GM19324 (cell line): ENCODE measurements around the gene SARM1.
A peak's percentile ranks its signal among the peaks of the same experiment; 100 is the strongest.

ENCODE experiments used
- ATAC-seq: cut with Tn5 transposase; IDR thresholded peaks from one replicate; pipeline ENCODE4 v1.9.1; 2021; ENCODE audit warnings: mild to moderate bottlenecking, moderate library complexity; ENCODE audit not compliant: unreplicated experiment, low FRiP score

SARM1 gene

DNA sequence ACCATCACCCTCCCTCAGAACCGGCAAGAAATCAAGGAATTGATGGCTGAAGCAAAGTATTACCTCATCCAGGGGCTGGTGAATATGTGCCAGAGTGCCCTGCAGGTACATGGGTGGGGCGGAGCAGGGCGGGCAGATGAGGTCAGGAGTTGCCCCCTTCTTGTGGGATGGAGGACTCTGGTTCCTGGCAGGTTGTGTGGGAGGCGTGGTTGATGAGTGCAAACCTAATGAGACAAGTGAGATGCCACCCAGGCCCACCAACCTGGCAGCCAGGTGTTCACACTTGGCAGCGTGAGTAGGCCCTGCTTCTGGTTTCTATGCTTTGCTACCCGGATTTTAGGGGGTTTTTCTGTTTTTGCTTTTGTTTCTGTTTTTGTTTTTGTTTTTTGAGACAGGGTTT lies 31.1 kb upstream of the SARM1 start:
- no peak for ATAC-seq

DNA sequence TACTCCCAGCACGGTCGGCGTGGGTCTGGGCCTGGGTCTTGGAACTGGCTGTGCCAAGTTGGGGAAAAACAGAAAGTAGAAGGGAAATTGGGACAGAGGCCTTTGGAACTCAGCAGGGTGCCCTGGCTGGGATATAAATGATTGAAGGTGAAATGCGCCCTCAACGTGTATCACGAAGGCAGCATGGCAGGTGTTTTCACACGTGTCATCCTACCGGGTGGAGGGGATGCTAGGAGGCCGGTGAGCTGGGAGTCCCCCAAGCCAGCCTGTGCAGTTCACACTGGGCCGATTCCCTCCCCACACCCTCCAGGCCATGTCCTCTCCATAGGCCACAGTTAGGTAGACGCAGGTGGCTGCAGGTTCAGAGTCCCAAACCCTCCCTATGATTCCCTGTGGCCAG lies 30.0 kb upstream of the SARM1 start:
- no peak for ATAC-seq

DNA sequence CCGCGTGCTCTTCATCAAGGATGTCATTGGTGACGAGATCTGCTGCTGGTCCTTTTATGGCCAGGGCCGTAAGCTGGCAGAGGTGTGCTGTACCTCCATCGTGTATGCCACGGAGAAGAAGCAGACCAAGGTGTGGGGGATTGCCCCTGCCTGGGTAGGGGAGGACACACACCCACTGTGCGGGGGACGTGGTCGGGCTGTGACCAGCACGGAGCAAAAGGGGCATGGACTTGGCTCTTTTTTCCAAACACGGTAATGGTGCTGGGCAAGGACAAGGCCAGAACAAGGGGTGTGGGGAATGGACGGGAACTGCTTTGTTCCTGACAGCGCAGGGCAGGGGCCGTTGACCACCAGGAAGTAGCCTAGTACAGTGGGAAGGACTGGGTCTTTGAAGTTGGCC lies 29.2 kb upstream of the SARM1 start:
- no peak for ATAC-seq

DNA sequence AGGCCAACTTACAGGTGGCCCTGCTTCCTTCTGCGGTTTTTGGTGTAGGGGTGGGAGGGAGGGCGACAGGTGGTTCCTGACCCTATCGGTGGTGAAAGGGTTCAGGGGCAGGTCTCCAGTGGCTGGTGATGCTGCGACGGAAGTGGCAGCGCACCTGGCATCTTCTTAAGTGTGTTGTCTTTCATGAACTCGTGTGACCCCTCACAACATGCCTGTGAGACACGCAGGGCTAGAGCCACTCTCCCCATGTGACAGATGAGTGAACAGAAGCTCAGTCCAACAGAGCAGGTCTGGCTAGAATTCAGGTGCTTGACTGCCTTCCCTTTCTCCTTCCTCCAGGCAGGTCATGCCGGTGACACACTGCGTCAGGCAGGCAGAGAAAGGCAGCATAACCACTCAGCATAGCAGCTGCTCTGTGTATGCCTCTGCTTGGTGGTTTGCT lies 28.0 kb upstream of the SARM1 start:
- no peak for ATAC-seq

DNA sequence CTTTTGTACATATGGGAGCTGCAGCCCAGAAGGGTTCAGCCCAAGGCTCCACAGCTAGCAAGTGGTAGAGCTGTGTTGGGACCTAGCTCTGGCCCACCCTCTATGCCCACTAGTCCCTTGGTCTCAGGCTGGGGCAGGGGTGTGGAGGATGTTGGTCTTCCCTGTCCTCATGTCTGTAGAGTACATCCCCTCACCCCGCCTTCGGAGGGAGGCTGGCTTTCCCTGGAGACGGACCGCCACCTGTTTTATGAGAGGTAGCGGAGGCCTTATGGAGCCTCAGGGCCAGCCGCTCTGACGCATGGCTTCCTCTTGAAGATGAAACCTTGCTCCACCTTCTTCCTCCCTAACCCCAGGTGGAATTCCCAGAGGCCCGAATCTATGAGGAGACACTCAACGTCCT lies 27.5 kb upstream of the SARM1 start:
- no peak for ATAC-seq

DNA sequence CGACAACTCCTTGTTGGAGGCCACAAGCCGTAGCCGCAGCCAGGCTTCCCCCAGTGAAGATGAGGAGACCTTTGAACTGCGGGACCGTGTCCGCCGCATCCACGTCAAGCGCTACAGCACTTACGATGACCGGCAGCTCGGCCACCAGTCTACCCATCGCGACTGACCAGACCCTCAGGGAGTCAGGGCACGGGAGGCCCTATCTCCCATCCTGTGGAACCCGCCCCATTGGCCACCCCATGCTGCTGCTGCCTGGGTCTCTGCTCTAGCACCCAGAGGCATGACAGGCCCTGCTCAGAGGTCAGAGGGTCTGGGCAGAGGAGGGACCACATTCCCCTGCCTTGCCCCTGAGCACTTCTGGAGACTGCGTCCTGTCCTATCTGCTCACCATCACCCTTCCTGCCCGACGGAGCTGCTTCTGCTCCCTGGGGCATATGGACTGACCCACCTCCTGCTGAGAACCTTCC lies 27.0 kb upstream of the SARM1 start:
- ATAC-seq: no peak

DNA sequence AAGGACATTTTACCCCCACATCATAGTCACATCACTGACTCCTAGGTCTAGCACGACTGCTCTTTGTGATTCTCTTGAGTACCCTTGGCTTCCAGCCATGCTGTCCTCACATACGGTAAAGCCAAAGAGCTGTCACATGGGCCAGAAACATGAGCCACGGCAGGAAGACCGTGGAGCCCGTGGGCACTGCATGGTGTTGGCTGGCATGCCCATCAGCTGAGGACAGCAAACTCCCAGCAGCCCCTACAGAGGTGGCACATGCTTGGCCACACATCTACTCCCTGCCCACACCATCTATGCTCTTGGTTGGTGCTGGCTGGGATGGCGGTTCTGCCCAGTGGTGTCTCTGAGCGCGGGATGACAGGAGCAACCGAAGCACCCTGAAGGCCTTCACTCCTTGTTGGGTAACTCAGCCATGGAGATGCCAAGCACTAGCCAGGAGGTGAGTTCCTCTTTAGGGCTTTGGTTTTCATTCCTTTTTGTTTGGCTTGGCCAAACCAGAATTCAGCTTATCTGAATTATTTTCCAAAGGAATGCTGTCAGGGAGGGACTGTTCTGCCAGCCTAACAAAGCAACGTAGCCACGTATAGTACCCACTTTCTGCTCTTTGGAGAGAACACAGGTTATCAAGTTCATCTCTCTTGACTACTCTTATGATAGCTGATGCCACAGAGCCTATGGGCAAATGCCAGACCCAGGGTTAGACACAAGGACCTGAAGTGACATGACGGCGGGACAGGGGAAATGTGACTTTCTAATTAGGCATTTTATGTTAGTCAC lies 25.9 kb upstream of the SARM1 start:
- no peak for ATAC-seq

DNA sequence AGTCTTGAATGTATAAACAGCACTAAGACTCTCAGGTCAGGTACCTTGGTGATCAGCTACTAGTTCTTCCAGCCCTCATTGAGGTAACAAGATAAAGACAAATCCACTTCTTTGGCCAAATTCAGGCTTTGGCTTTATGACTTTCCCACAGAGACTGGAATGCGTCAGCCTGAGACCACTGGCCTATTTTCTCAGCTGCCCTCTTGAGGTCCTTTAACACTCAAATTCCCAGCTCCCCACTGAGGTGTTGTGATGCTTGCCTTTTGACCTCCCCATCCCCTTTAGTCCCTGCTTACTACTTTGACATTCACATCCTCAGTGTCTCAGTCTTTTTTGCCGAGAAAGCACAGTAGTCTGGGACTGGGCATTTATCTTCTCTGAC lies 25.3 kb upstream of the SARM1 start:
- ATAC-seq: no peak

DNA sequence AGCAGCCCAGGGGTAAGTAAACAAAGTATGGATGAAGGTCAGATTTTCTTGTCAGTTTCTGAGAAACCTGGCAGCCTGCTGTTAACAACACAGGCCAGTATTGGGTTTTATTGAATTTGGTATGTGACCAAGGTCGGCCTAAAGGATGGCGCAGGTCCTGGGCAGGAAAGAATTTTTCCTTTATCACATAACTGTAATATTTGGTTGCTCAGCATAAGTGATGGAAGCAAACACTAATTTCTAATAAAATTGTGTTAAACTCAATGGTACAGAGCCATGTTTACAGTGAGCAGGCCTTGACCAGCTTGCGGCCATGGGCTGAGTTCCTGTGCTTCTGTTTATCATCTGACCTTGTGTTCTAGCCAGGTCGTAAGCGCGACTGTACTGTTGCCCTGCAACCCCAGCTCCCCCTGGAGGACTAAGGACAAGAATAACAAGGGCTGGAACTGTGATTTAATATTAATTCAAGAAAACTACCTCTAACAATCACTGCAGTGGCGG lies 24.7 kb upstream of the SARM1 start:
- ATAC-seq: no peak

DNA sequence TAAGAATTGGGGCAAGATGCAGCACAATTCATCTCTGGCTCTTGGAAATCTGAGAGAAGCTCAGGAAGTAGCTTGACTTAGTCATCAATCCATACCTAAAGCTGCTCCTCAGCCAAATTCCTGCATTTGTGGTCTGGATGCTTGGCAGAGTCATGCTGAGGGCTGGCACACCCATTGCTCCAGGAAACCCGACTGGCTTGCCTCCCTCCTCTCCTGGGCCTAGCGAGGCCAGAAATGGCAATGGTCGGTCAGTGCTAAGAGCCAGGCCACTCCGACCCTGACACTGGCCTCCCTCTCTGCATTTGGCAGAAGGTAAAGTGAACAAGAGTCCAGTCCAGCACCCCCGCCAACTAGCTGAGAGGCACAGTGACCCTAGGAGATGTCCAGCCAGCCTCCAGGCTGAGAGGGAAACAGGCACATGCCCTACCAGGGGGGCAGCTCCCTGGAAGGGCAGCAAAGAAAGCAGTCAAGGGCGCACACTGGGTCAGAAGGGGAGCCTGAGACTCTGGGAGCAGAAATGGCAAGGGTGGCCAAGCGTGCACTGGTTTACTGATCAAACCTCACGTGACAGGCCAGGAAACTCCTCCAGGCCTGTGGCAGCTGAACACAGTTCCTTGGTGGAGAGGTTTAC lies 24.1 kb upstream of the SARM1 start:
- ATAC-seq: no peak

DNA sequence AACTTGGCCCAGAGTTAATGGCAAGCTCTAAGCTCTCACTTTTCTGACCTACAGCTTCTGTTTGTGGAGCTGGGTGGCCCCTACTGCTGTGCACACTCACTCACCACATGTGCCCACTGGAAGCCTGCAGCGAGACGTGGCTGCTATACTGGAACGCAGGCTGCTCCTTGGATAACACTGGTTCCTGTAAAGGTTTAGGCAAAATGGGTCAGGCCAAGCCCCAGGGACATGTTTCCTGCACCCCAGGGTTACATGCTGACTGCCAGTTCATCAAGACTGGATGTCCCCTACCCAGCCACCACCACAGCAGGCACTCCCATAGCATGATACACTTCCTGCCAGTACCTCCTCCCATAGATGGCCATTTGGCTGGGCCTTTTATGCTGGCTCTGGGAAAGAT lies 22.5 kb upstream of the SARM1 start:
- ATAC-seq: no peak

DNA sequence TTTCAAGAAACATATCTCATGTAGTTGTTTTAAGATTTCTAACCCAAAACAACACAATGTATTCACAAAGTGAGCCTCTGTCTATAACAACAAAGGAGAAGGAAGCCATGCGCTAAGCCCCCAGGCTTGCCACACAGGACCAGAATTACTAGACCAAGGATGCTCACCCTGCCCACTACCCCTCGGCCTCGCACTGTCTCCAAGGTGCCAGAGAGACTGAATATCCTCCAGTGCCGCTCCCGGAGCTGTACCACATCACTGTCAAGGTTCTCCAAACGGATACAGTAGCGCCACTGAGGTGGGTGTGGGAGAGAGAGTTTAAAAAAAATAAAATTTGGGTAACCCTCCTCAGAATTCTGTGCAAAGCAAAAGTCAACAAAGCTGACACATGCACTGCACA lies 21.2 kb upstream of the SARM1 start:
- no peak for ATAC-seq

DNA sequence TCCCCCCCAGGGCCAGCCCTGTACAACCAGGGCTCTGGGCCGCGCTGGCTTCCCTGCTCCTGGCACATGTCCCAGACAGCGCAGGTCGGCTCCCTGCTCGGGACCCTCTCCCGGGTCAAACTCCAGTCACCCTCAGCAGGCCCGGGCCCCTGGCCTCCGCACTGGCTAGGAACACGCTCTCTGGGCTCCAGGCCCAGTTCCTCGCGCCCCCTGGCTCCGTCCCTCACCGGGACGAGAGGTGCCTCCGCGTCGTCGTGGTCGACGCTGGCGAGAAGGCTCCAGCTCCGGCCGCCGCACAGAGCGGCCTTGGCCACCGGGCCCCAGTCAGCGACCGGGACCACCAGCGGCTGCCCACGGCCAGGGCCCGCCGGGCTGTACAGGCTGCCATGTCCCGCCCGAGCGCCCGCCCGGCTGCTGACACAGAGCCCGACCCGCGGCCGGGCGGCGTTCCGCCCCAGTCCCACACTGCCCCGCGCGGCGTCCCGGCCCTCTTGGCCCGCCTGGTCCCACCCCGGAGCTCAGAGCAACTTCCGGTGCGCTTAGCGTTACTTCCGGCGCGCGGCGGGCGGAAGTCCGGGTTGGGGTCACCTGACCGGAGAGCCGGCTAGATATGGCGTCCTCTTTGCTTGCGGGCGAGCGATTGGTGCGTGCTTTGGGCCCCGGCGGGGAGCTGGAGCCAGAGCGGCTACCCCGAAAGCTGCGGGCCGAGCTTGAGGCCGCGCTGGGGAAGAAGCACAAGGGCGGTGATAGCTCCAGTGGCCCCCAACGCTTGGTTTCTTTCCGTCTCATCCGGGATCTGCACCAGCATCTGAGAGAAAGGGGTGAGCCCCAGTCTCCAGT lies 14.2 kb upstream of the SARM1 start, which contains the start of gene POLDIP2:
TSS of gene POLDIP2 (minus strand) at position 467 of the 840 bp plus-strand sequence. CDS start at position 388, 79 bp downstream.
- peak; percentile 98 for ATAC-seq

DNA sequence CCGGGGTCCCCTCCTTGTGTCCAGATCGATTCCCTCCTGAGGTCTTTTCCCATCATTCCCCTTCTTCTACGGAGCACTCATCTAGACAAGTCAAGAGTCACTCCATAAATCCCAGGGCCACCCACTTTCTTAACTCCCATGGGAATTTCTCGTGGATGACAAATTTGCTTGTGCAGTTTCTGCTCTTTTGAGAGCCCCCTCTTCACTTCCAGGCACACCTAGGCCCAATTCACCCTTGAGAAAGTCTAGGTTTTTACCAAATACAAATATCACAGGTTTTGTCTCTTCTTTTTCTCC lies 13.6 kb upstream of the SARM1 start:
- ATAC-seq: no peak

DNA sequence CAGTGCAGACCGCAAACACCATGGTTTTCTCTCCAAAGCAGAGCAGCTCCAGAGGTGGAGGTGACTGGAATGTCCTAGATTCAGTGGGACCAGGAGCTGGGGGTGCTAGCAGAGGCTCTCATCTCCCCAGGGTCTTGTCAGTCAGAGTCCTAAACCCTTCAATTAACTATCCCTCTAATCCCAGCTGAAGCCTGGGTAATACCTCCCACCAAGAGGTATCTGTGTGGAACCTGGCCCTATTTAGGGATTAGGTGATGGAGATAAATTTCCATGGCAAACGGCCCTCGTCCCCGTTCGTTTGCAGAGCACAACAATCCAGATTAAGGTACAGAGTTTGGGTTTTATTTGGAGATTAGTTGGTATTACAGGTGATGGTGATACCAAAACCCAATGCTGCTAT lies 8.3 kb upstream of the SARM1 start:
- ATAC-seq: no peak

DNA sequence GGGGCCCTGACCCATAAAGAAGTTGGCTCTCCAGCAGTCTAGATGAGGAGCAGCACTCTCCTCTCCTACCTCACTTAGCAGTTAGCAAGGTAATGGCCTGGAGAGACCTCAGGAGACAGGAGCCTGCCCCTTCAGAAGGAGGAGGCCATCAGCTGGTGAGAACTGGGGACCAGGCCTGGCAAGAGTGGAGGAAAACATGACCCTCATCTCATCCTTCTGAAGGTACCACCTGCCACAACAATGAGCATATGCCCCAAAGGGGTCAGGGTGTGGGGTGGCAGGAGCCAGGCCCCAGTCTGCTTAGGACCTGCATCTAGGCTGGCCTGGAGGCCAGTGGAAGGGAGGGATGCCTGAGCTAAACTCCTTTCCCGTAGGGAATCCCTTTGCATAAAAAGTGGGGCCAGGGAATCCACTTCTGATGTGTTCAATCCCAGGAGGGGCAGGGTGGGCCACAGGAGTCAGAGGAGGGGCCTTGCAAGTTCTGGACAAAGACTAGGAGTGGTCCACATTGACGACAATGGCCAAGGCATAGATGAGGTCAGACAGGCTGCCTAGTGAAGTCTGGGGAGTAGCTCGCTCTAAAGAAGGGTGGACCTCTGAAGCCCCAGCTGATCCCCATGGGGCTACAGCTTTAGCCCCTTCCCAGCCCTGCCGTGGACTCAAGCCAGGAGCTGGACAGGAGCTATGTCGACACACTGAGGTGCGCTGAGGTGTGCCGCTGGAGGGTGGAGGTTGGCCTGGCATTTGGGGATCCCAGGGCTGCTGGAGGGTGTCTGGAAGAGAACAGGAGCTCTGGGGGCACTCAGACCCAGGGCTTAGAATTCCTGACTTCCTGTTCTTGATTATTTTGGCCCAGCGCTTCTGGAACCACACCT lies 7.5 kb upstream of the SARM1 start:
- no peak for ATAC-seq

DNA sequence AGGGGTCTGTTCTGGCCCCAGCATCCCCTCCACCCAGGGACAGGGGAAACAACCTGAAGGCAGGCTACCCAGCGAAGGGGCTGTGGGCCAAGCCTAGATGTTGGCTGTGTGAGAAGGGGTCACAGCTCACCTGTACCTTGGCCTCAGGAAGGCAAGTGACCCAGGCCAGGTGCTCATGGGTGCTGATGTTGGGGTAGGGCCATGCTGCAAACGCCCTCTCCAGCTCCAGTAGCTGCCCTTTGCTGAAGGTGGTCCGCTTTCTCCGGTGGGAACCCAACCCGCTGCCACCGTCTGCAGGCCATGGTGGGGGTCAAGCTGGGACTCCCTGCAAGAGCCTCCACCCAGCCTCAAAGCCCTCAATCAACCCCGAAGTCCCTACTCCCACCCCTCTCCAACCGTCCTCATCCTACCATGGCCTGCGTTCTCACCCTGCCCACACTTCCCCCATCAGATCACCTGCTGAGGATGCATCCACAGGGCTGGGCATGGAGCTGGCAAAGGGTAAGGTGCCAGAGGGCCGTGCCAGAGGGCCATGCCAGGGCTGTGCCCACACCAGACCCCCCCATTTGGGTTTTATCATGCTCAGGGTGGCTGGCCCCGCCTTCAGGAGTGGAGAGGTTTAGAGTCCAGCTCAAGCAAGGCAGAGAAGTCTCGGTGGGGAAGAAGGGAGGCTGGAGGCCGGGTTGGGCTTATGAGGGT lies 6.7 kb upstream of the SARM1 start, which contains the start of gene SEBOX:
TSS of gene SEBOX (minus strand) at position 535 of the 699 bp plus-strand sequence. CDS start at position 487, 48 bp downstream.
- no peak for ATAC-seq

DNA sequence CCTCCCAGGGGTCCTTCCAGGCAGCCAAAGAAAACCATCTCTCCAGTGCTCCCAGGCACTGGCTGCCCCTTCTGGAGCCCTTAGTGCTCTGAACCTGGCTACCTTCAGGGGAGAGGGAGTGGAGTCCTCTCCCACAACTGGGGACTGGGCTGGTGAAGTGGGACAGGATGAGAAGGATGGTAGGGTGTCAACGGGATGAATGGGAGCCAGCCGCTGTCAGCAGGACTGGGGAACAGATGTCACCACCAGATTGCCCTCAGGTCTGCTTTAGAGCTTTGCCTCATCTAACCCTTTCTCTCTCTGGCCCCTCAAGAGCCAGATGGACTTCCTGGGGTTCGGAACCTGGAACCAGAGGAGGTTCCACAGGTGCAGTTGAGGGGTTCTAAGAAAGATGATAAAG lies 6.0 kb upstream of the SARM1 start:
- no peak for ATAC-seq

DNA sequence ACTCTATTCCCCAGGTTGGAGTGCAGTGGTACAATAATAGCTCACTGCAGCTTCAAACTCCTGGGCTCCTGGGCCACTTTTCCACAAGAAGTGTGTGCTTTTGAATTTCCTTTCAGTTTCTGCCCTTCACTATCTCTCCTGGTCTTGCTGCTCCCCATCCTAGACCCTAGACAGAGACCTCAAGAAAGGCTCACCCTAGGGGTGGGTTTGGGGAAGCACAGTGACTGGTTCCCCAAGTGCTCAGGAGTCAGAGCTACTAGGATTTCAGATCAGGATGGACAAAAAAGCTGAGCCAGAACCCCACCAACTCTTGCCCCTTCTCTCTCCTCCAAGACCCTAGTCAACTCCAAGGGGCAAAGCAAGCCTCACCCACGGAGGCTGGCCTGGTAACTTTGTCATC lies 4.9 kb upstream of the SARM1 start:
- ATAC-seq: no peak
